Measurements from ENCODE around the gene JAG1. TPM values are rescaled to one million over a fixed set of nuclear protein-coding genes. Genes with fewer than 3 reads are reported as not detected.

Gene JAG1
- 27.5 to 41.2 TPM (median 37.3 TPM) in 5 replicates for total RNA-seq (2022; extraction: Qiagen RNA extraction; ENCODE audit: low read depth)

DNA sequence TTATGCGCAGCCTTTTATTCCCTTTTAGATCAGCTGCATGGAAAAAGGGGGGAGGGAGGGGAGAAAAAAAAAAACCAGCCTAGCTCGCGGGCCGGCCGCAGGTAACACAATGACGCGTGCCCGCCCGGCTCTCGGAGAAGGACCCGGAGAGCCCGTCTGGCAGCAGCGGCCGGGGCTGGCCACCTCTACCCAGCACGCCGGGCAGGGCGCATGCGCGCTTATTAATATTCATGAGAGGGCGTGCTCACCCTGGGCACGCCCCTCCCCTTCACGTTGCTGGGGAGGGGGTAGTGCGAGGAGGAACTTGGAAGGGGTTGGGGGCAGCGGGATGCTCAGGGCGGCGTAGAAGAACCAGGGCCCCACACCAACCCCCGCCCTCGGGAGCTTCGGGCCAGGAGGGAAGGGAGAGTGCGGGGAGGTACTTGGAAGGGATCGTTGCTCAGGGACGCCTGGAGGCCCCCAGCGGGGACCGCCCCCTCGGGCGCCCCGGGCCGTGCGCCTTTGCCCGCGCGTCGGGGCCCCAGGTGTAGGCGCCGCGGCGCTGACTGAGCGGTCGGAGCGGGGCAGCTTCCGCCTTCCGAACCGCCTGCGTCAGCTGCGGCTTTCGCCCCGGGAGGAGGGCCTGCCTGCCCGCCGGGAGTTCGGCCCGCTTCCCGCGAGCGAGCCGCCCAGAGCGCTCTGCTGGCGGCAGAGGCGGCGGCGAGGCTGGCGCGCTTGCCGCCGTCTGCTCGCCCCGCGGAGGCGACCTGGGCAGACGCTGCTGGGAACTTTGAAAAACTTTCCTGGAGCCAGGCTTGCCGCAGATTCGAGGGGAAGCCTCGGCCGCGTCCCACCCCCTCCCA lies at the start of gene JAG1:
Gene JAG1 (minus strand): TSS at position 158 of the 842 bp plus-strand sequence. CDS start 469 bp downstream, outside the sequence.

Other genes with a start within 250 kb of the JAG1 start
- gene MKKS, start 239.8 kb downstream of the JAG1 start, total RNA-seq (2022; extraction: Qiagen RNA extraction; ENCODE audit: low read depth): 15.1 to 21.3 TPM (median 19.3 TPM) in 5 replicates
- gene SLX4IP, start 238.7 kb downstream of the JAG1 start, total RNA-seq (2022; extraction: Qiagen RNA extraction; ENCODE audit: low read depth): 2.0 to 3.0 TPM (median 2.4 TPM) in 5 replicates

Measured in A549 treated with GW870086 at 1 μM for 4 hours (cell line).